Upper lobe of right lung (tissue), 1 donor: ENCODE measurements around the gene CRYL1. TPM values are rescaled to one million over a fixed set of nuclear protein-coding genes. Genes with fewer than 3 reads are reported as not detected.
A peak's percentile ranks its signal among the peaks of the same experiment; 100 is the strongest.

Experiments
- ATAC-seq: fragments of 200-7000 bp; cut with Tn5 transposase; one replicate; pipeline ENCODE4 v1.9.1; 2020; ENCODE audit warnings: mild to moderate bottlenecking, moderate library complexity
- DNase-seq: peaks from one replicate; pipeline ENCODE4 v3.0.0-alpha.2; 2020
- H3K27ac ChIP-seq: fragments of 200-600 bp; one replicate; pipeline ENCODE4 v1.8.0; 2022
- H3K27me3 ChIP-seq: fragments of 200-600 bp; one replicate; pipeline ENCODE4 v1.8.0; 2022; ENCODE audit warnings: mild to moderate bottlenecking
- H3K36me3 ChIP-seq: fragments of 200-600 bp; one replicate; pipeline ENCODE4 v1.8.0; 2022
- H3K4me1 ChIP-seq: fragments of 200-600 bp; one replicate; pipeline ENCODE4 v1.8.0; 2022
- H3K4me3 ChIP-seq: fragments of 200-600 bp; one replicate; pipeline ENCODE4 v1.8.0; 2022; ENCODE audit warnings: mild to moderate bottlenecking
- H3K9me3 ChIP-seq: fragments of 200-600 bp; one replicate; pipeline ENCODE4 v1.8.0; 2022
- CTCF ChIP-seq: fragments of 200-600 bp; IDR thresholded peaks from one replicate; pipeline ENCODE4 v1.8.0; 2022; ENCODE audit warnings: antibody characterized with exemption
- intact Hi-C: fragments of 100-400 bp; cut with DNase I; formaldehyde crosslinking; loops from one replicate; pipeline ENCODE4 v1.11.0; 2022
- total RNA-seq: library from RNA; stranded (reverse); fragmentation: NEBNext Ultra II Directional; extraction: Animal tissue kit (Norgen Biotek cat#: 25700); gene quantifications from one replicate; pipeline ENCODE4 v1.2.1, GENCODE V29; 2021
- donor health status: DM: no; HTN: yes; CAD: no; lungs with severe emphysema.

Gene CRYL1
- total RNA-seq, 1 donor from 2014 or later: 28.5 TPM

- H3K36me3 ChIP-seq: no peaks in the 10 kb centered on the region
- intact Hi-C loops: no loop called here
- no peak for TF ChIP-seq CTCF
- ATAC-seq (peak; percentile 66), DNase-seq (no peak)
- H3K4me3 ChIP-seq: no peak overlapping the region
- no peak overlapping the region for H3K27ac ChIP-seq
- no peaks in the 10 kb centered on the region for H3K27me3 ChIP-seq
- no peaks in the 10 kb centered on the region for H3K4me1 ChIP-seq
- H3K9me3 ChIP-seq: no peaks in the 10 kb centered on the region
These were observed 49.5 kb downstream of the CRYL1 start for GRCh38 chr13:20475927-20476691.

- Histone ChIP-seq H3K9me3 (no peaks in the 10 kb centered on the region), H3K27ac (no peak overlapping the region), H3K36me3 (no peaks in the 10 kb centered on the region), H3K4me3 (no peak overlapping the region), H3K27me3 (no peaks in the 10 kb centered on the region), H3K4me1 (no peaks in the 10 kb centered on the region)
- TF ChIP-seq CTCF: no peak
- DNase-seq: no peak
- intact Hi-C loops: no loop called here
- ATAC-seq: no peak
These were observed 51.1 kb downstream of the CRYL1 start for GRCh38 chr13:20474515-20474914.

GRCh38 chr13:20473888-20474287 is 51.8 kb downstream of the CRYL1 start:
- Histone ChIP-seq H3K36me3 (no peaks in the 10 kb centered on the region), H3K27ac (no peak overlapping the region), H3K9me3 (no peaks in the 10 kb centered on the region), H3K4me3 (no peak overlapping the region), H3K27me3 (no peaks in the 10 kb centered on the region), H3K4me1 (no peaks in the 10 kb centered on the region)
- no peak for TF ChIP-seq CTCF
- ATAC-seq (no peak), DNase-seq (no peak)
- intact Hi-C loops: no loop called here

- H3K36me3 ChIP-seq: no peaks in the 10 kb centered on the region
- H3K9me3 ChIP-seq: no peaks in the 10 kb centered on the region
- ATAC-seq (no peak), DNase-seq (no peak)
- no peak overlapping the region for H3K4me3 ChIP-seq
- H3K27me3 ChIP-seq: no peaks in the 10 kb centered on the region
- no peak overlapping the region for H3K27ac ChIP-seq
- TF ChIP-seq CTCF: no peak
- intact Hi-C loops: no loop called here
- H3K4me1 ChIP-seq: no peaks in the 10 kb centered on the region
These were observed 52.5 kb downstream of the CRYL1 start for GRCh38 chr13:20473139-20473538.

- Histone ChIP-seq H3K36me3 (no peaks in the 10 kb centered on the region), H3K27ac (no peak overlapping the region), H3K4me1 (no peaks in the 10 kb centered on the region), H3K27me3 (no peaks in the 10 kb centered on the region), H3K4me3 (no peak overlapping the region), H3K9me3 (no peaks in the 10 kb centered on the region)
- no peak for TF ChIP-seq CTCF
- intact Hi-C loops: no loop called here
- DNase-seq: no peak
- no peak for ATAC-seq
These were observed 53.1 kb downstream of the CRYL1 start for GRCh38 chr13:20472531-20472930.

- no peaks in the 10 kb centered on the region for H3K4me1 ChIP-seq
- H3K36me3 ChIP-seq: no peaks in the 10 kb centered on the region
- no peak for ATAC-seq
- no peaks in the 10 kb centered on the region for H3K27me3 ChIP-seq
- no peak for TF ChIP-seq CTCF
- no peak overlapping the region for H3K4me3 ChIP-seq
- intact Hi-C loops: no loop called here
- H3K27ac ChIP-seq: no peak overlapping the region
- no peaks in the 10 kb centered on the region for H3K9me3 ChIP-seq
- no peak for DNase-seq
These were observed 55.5 kb downstream of the CRYL1 start for GRCh38 chr13:20470136-20470535.
